Endothelial cell of umbilical vein (primary cell): ENCODE data around the gene IL36RN. TPM values are rescaled to one million over a fixed set of nuclear protein-coding genes. Genes with fewer than 3 reads are reported as not detected.

Source experiments
- BruUV-seq: library from RNA; stranded (reverse); fragments of 400-500 nt; replicated peaks from 2 replicates; lab custom pipeline; 2021; lab: Mats Ljungman, UMichigan
- CTCF ChIA-PET: fragments of 300-600, 350-600 bp; sonication (Branson Sonifier 250); formaldehyde crosslinking; loops from one replicate; lab custom pipeline; 2021; ENCODE audit warnings: antibody characterized with exemption, inconsistent platforms; lab: Charles Lee
- POLR2A ChIA-PET: fragments of 300-600, 350-600 bp; sonication (Branson Sonifier 250); formaldehyde crosslinking; loops from one replicate; lab custom pipeline; 2021; ENCODE audit warnings: antibody characterized with exemption, inconsistent platforms; lab: Charles Lee
- DNase-seq: peaks from one replicate; pipeline ENCODE4 v3.0.0-alpha.2; 2011; ENCODE audit warnings: low read depth, low spot score
- FAIRE-seq: peaks from 2 replicates; lab custom pipeline; 2011; peaks lifted over from hg19 to GRCh38; lab: Jason Lieb, UNC
- H2AFZ ChIP-seq: 2 replicates; pipeline ENCODE4 v1.6.0; 2012; ENCODE audit warnings: low read depth, low read length, control low read depth, inconsistent platforms
- H3K27ac ChIP-seq: 2 replicates; pipeline ENCODE4 v1.5.1; 2011; ENCODE audit warnings: low read depth, mild to moderate bottlenecking, control low read depth, low read length, moderate library complexity; ENCODE audit not compliant: insufficient read depth
- H3K27me3 ChIP-seq, 2 experiments: 2 replicates each; pipeline versions ENCODE4 v1.6.0 to v1.6.1; 2011; ENCODE audit warnings: low read length in 2 of 2, mixed read lengths in 1 of 2; ENCODE audit not compliant: control insufficient read depth in 2 of 2, insufficient read depth in 2 of 2
- H3K36me3 ChIP-seq, 2 experiments: 2 replicates in 1 of 2; 3 replicates in 1 of 2; pipeline ENCODE4 v1.5.1; 2011; ENCODE audit warnings: low read length in 2 of 2, mild to moderate bottlenecking in 1 of 2, moderate library complexity in 1 of 2; ENCODE audit not compliant: control insufficient read depth in 2 of 2, insufficient read depth in 2 of 2; ENCODE audit errors: extremely low read depth in 1 of 2
- H3K4me1 ChIP-seq: 3 replicates; pipeline ENCODE4 v1.5.1; 2011; ENCODE audit warnings: mild to moderate bottlenecking, low read length; ENCODE audit not compliant: control insufficient read depth, insufficient read depth; ENCODE audit errors: extremely low read depth
- H3K4me2 ChIP-seq: 2 replicates; pipeline ENCODE4 v1.6.1; 2011; ENCODE audit warnings: low read length, control low read depth, mixed read lengths; ENCODE audit not compliant: insufficient read depth
- H3K4me3 ChIP-seq, 3 experiments: fragments of 200-600 bp in 1 of 3; sonication (generic), shearing (Covaris generic) in 1 of 3; replicated peaks in 1 of 3; 2 replicates each; pipeline ENCODE4 v1.5.1; 2011 to 2016; ENCODE audit warnings: control low read depth in 3 of 3, low read length in 3 of 3, mild to moderate bottlenecking in 2 of 3, inconsistent platforms in 1 of 3, low read depth in 1 of 3, moderate library complexity in 1 of 3; ENCODE audit not compliant: insufficient read depth in 1 of 3
- H3K79me2 ChIP-seq: 2 replicates; pipeline ENCODE4 v1.6.0; 2012; ENCODE audit warnings: low read length, inconsistent platforms; ENCODE audit not compliant: control insufficient read depth, insufficient read depth
- H3K9ac ChIP-seq: replicated peaks from 2 replicates; pipeline ENCODE3; 2011; ENCODE audit warnings: low read length, control low read depth; ENCODE audit not compliant: insufficient read depth; ENCODE audit errors: extremely low read depth
- H3K9me1 ChIP-seq: replicated peaks from 3 replicates; pipeline ENCODE4 v1.6.0; 2011; ENCODE audit warnings: mild to moderate bottlenecking, low read length; ENCODE audit not compliant: control insufficient read depth, insufficient read depth; ENCODE audit errors: extremely low read depth
- H3K9me3 ChIP-seq: replicated peaks from 2 replicates; pipeline ENCODE4 v1.5.1; 2012; ENCODE audit warnings: low read length, inconsistent platforms; ENCODE audit not compliant: control insufficient read depth, insufficient read depth
- H4K20me1 ChIP-seq: replicated peaks from 2 replicates; pipeline ENCODE3; 2011; ENCODE audit warnings: mild to moderate bottlenecking, low read length; ENCODE audit not compliant: control insufficient read depth, insufficient read depth; ENCODE audit errors: extremely low read depth
- EZH2 ChIP-seq: IDR thresholded peaks from 2 replicates; pipeline ENCODE4 v1.6.1; 2012; ENCODE audit warnings: borderline replicate concordance, low read depth, mild to moderate bottlenecking, moderate library complexity, low read length, inconsistent platforms; ENCODE audit not compliant: severe bottlenecking
- FOS ChIP-seq: IDR thresholded peaks from 2 replicates; pipeline ENCODE4 v1.6.1; 2011; ENCODE audit warnings: mild to moderate bottlenecking, low read length, moderate library complexity, borderline replicate concordance; ENCODE audit not compliant: insufficient read depth
- GATA2 ChIP-seq: IDR thresholded peaks from 2 replicates; pipeline ENCODE4 v1.7.0; 2011; ENCODE audit warnings: low read depth, mild to moderate bottlenecking, moderate library complexity, mixed read lengths, low read length; ENCODE audit not compliant: insufficient read length, insufficient read depth
- JUN ChIP-seq: IDR thresholded peaks from 2 replicates; pipeline ENCODE4 v1.6.1; 2011; ENCODE audit warnings: borderline replicate concordance, low read depth; ENCODE audit not compliant: insufficient read length, insufficient read depth
- MYC ChIP-seq: IDR thresholded peaks from one replicate; pipeline ENCODE4 v1.6.1; 2011; ENCODE audit warnings: mild to moderate bottlenecking, low read depth, low read length
- POLR2A ChIP-seq: IDR thresholded peaks from 2 replicates; pipeline ENCODE4 v1.6.1; 2012; ENCODE audit warnings: low read depth, mild to moderate bottlenecking, control low read depth, low read length
- POLR2AphosphoS5 ChIP-seq: IDR thresholded peaks from 2 replicates; pipeline ENCODE4 v1.6.1; 2012; ENCODE audit warnings: low read depth, mild to moderate bottlenecking, control low read depth, low read length, moderate library complexity; ENCODE audit not compliant: insufficient read depth
- dilution Hi-C: fragments of 300-500 bp; cut with MboI; formaldehyde crosslinking; loops from one replicate; pipeline ENCODE4 v1.15.0; 2019; ENCODE audit warnings: low sequenced_read_pairs; ENCODE audit not compliant: extremely low pct_ligation_motif_present
- intact Hi-C: fragments of 100-400 bp; cut with micrococcal nuclease; formaldehyde crosslinking; loops from one replicate; pipeline ENCODE4 v1.10.0; 2022
- polyA plus RNA-seq, 4 experiments: library from polyadenylated mRNA; depleted of rRNA in 3 of 4; stranded (reverse) in 3 of 4; unstranded in 1 of 4; fragments of >200 nt; gene quantifications; 2 replicates each; pipeline versions ENCODE4 v1.2.1 to v1.2.3, GENCODE V29; 2011 to 2012; ENCODE audit warnings: missing spikeins in 1 of 4
- total RNA-seq: library from RNA; stranded (reverse); gene quantifications from 2 replicates; pipeline ENCODE4 v1.2.3, GENCODE V29; 2021
- TF ChIP-seq, protein P1 (sequence below): IDR thresholded peaks from 2 replicates; pipeline ENCODE4 v1.6.1; 2011; ENCODE audit not compliant: insufficient read depth, insufficient read length
- TF ChIP-seq, protein P2 (sequence below), 2 donors: IDR thresholded peaks; 1 replicate in 1 of 2; 2 replicates in 1 of 2; pipeline ENCODE4 v1.5.1; 2011; ENCODE audit warnings: low read length in 2 of 2, mild to moderate bottlenecking in 2 of 2, moderate library complexity in 2 of 2, control low read depth in 1 of 2, inconsistent platforms in 1 of 2, low read depth in 1 of 2; ENCODE audit not compliant: insufficient read depth in 1 of 2; ENCODE audit errors: extremely low read depth in 1 of 2

Gene IL36RN
- total and polyA plus RNA-seq, 2 donors (not counting 3 experiments of a cell fraction or from before 2014, with no cell fraction given): not detected

DNA sequence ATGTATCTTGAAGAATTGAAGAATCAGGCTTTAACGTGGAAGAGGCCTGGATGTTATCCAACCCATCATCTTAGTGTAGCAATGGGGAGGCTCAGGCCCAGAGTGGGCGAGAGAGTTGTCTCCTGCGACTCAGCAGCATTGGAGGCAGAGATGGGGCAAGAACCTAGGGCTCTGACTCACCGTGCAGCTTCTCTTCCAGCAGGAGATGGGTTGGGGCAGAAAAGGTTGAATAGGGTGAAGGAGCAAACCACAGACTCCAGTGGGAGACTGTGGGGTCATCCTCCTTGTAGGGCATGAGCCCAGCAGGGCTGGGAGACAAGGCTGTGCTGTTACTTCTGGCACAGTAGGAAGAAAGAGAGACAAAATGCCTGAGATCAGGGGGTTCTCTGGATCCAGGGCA is 1.4 kb downstream of the IL36RN start:
- POLR2A ChIA-PET: no interaction called here

More for the DNA sequence above, 1.4 kb downstream of the IL36RN start:
- Histone ChIP-seq H3K9ac (no peak overlapping the region), H3K9me3 (no peaks in the 10 kb centered on the region), H3K36me3 (no peaks in the 10 kb centered on the region), H3K4me1 (no peaks in the 10 kb centered on the region), H2AFZ (no peak overlapping the region), H3K9me1 (no peaks in the 10 kb centered on the region), H4K20me1 (no peaks in the 10 kb centered on the region), H3K4me3 (no peak overlapping the region), H3K27me3 (no peaks in the 10 kb centered on the region), H3K79me2 (no peaks in the 10 kb centered on the region), H3K4me2 (no peak overlapping the region), H3K27ac (no peak overlapping the region)
- intact Hi-C loops: no loop called here
- CTCF ChIA-PET: interaction anchor here (1.0 kb wide), 1 partner anchor 17 kb away, joined by 3 read pairs; no protein-coding TSS in a partner anchor
- no TSS peak for BruUV-seq
- dilution Hi-C loops: no loop called here
- TF ChIP-seq EZH2 (no peak), POLR2A (no peak), MYC (no peak), FOS (no peak), JUN (no peak), GATA2 (no peak), POLR2AphosphoS5 (no peak)
- TF ChIP-seq, protein P1, sequence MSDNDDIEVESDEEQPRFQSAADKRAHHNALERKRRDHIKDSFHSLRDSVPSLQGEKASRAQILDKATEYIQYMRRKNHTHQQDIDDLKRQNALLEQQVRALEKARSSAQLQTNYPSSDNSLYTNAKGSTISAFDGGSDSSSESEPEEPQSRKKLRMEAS: no peak
- TF ChIP-seq, protein P2, sequence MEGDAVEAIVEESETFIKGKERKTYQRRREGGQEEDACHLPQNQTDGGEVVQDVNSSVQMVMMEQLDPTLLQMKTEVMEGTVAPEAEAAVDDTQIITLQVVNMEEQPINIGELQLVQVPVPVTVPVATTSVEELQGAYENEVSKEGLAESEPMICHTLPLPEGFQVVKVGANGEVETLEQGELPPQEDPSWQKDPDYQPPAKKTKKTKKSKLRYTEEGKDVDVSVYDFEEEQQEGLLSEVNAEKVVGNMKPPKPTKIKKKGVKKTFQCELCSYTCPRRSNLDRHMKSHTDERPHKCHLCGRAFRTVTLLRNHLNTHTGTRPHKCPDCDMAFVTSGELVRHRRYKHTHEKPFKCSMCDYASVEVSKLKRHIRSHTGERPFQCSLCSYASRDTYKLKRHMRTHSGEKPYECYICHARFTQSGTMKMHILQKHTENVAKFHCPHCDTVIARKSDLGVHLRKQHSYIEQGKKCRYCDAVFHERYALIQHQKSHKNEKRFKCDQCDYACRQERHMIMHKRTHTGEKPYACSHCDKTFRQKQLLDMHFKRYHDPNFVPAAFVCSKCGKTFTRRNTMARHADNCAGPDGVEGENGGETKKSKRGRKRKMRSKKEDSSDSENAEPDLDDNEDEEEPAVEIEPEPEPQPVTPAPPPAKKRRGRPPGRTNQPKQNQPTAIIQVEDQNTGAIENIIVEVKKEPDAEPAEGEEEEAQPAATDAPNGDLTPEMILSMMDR (IDR thresholded peaks at IDR 0.05; ENCODE audit: extremely low read depth in 1 of 2, insufficient read depth in 1 of 2, low read depth in 1 of 2, low read length in 2 of 2): no peak
- FAIRE-seq (no peak), DNase-seq (no peak)
